Testis (tissue), 2 donors: ENCODE measurements around the gene PCDHB8.

Experiments
- POLR2A ChIP-seq: fragments of 450-650 bp; IDR thresholded peaks from one replicate; pipeline ENCODE4 v1.6.1; 2017; ENCODE audit warnings: antibody characterized with exemption, mild to moderate bottlenecking, moderate library complexity
- TF ChIP-seq, protein P1 (sequence below), 3 experiments: fragments of 450-650 bp in 2 of 3; fragments of 200-600 bp in 1 of 3; sonication (generic) in 1 of 3; IDR thresholded peaks; one replicate each; pipeline ENCODE4 v1.5.1; 2016 to 2019; ENCODE audit warnings: antibody characterized with exemption in 3 of 3, mild to moderate bottlenecking in 2 of 3, moderate library complexity in 1 of 3

- TF ChIP-seq, protein P1, sequence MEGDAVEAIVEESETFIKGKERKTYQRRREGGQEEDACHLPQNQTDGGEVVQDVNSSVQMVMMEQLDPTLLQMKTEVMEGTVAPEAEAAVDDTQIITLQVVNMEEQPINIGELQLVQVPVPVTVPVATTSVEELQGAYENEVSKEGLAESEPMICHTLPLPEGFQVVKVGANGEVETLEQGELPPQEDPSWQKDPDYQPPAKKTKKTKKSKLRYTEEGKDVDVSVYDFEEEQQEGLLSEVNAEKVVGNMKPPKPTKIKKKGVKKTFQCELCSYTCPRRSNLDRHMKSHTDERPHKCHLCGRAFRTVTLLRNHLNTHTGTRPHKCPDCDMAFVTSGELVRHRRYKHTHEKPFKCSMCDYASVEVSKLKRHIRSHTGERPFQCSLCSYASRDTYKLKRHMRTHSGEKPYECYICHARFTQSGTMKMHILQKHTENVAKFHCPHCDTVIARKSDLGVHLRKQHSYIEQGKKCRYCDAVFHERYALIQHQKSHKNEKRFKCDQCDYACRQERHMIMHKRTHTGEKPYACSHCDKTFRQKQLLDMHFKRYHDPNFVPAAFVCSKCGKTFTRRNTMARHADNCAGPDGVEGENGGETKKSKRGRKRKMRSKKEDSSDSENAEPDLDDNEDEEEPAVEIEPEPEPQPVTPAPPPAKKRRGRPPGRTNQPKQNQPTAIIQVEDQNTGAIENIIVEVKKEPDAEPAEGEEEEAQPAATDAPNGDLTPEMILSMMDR (IDR thresholded peaks at IDR 0.05) = peak in 2 of 3 experiments; percentile 43 to 48
- no peak for TF ChIP-seq POLR2A
Measured at GRCh38 chr5:141208478-141208877, 30.9 kb downstream of the PCDHB8 start, which contains the start of gene PCDHB12.
